Effector memory CD4-positive, alpha-beta T cell (primary cell): ENCODE results near the gene ARHGEF3.
A peak's percentile ranks its signal among the peaks of the same experiment; 100 is the strongest.

Source experiments
- DNase-seq, 3 donors: peaks; one replicate each; pipeline ENCODE4 v3.0.0-alpha.2; 2020
- H3K27ac ChIP-seq: 2 replicates; pipeline ENCODE4 v1.7.0; 2013; ENCODE audit warnings: mild to moderate bottlenecking, low read length, moderate library complexity; ENCODE audit not compliant: insufficient read depth, poor library complexity, severe bottlenecking
- H3K27me3 ChIP-seq: replicated peaks from 2 replicates; pipeline ENCODE4 v1.7.0; 2013; ENCODE audit warnings: mild to moderate bottlenecking, low read length; ENCODE audit not compliant: insufficient read depth, control insufficient read depth, poor library complexity, severe bottlenecking
- H3K36me3 ChIP-seq: 2 replicates; pipeline ENCODE4 v1.7.0; 2013; ENCODE audit warnings: mild to moderate bottlenecking, low read length, moderate library complexity; ENCODE audit not compliant: control insufficient read depth, insufficient read depth
- H3K4me1 ChIP-seq: 2 replicates; pipeline ENCODE4 v1.7.0; 2013; ENCODE audit warnings: low read length, mild to moderate bottlenecking; ENCODE audit not compliant: control insufficient read depth, insufficient read depth, poor library complexity, severe bottlenecking
- H3K4me3 ChIP-seq: 2 replicates; pipeline ENCODE4 v1.7.0; 2013; ENCODE audit warnings: low read length, low read depth, mild to moderate bottlenecking; ENCODE audit not compliant: insufficient read depth, poor library complexity, severe bottlenecking
- H3K9me3 ChIP-seq: 2 replicates; pipeline ENCODE4 v1.7.0; 2013; ENCODE audit warnings: mild to moderate bottlenecking, low read length, moderate library complexity; ENCODE audit not compliant: control insufficient read depth
- total RNA-seq, 3 donors: gene quantifications; one replicate each; lab custom pipeline; 2026; lab: John Stamatoyannopoulos, UW

ARHGEF3 gene
- 91.0 to 156 (median 126) reads per million in 3 donors for total RNA-seq

DNA sequence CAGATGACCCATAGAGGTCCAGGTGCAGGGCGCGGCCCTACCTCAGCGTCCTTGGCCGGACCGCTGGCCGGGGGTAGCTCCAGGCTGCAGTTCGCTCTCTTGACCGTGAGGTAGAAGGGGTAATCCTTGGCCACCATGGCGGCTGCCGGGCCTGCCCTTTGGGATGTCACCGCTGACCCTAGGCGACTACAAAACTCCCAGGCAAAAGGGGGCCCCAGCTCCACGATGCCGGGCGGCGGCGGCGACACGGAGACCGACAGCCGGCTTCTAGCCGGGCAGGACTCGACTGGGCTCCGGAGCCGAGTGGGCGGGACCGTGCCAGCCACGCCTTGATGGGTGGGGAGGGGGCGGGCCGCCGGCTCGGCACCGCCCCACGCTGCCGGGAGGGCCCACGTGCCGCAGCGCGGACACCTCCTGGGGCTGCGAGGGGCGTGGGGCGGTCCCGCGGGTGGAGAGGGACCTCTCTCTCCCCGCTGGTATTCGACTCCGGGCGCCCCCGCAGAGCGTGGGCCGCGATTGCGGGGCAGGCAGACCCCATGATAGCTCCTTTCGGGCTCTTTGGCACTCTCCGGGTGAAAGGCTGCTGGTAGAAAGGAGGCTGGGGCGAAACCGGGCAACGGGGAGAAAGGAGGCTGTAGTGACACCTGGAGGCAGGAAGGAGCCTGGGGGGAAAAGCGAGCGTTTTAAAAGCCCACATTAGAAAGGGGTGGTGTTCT, at the start of gene ARHGEF3:
ARHGEF3 (minus strand) TSS at position 288 of the 716 bp plus-strand sequence; CDS start at position 137, 151 bp downstream.
- Histone ChIP-seq H3K27me3 (no peaks in the 10 kb centered on the region), H3K4me1 (peaks cover 24% of the 10 kb centered on the region), H3K36me3 (no peaks in the 10 kb centered on the region), H3K27ac (peak within 1 kb of the TSS; percentile 76), H3K9me3 (no peaks in the 10 kb centered on the region), H3K4me3 (peak within 1 kb of the TSS; percentile 69)
- peak; percentile 80 to 87 (median 83) for DNase-seq

DNA sequence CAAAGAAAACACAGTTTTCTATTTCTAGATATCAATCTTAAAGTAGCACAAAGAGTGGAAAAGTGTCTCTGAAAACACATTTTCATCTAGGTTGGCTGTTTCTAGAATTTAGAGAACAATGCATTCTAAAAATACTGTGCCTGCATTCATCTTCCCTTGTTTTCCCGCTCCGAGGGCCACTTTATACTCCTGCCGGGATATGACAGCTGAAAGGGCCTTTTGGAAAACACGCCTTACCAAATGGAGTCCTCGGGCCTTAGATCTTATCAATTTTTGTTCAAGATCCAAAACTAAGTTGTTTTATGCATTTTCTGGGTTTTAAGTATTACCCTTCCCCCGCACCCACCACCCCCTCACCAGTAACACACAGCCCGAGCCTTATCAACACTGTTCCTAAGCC, 47.9 kb upstream of the ARHGEF3 start:
- Histone ChIP-seq H3K9me3 (no peaks in the 10 kb centered on the region), H3K4me3 (no peak overlapping the region), H3K27me3 (no peaks in the 10 kb centered on the region), H3K27ac (no peak overlapping the region), H3K4me1 (no peaks in the 10 kb centered on the region), H3K36me3 (peaks cover 2% of the 10 kb centered on the region)
- DNase-seq: no peak

GRCh38 chr3:56845505-56845904, 43.8 kb upstream of the ARHGEF3 start:
- H3K4me1 ChIP-seq: no peaks in the 10 kb centered on the region
- no peak for DNase-seq
- no peak overlapping the region for H3K27ac ChIP-seq
- no peaks in the 10 kb centered on the region for H3K27me3 ChIP-seq
- no peaks in the 10 kb centered on the region for H3K9me3 ChIP-seq
- H3K4me3 ChIP-seq: no peak overlapping the region
- no peaks in the 10 kb centered on the region for H3K36me3 ChIP-seq

DNA sequence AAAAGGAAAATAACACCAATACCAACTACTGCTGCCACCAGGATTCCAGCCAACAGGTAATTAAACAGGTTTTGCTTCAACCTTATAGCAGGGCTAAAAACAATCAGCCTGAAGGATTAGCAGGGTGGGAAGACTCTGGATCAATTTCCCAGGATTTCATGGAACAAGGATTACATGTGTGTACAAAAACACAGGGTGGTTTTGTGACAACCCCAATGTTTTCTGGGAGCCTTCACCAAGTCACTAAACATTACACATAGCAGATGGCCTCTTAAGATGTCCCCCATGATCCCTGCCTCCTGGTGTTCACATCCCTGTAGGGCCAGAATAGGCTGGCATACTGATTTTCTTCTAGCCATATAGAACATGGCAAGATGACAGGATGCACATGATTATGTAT, 42.8 kb upstream of the ARHGEF3 start:
- Histone ChIP-seq H3K27me3 (no peaks in the 10 kb centered on the region), H3K27ac (no peak overlapping the region), H3K9me3 (no peaks in the 10 kb centered on the region), H3K4me3 (no peak overlapping the region), H3K36me3 (no peaks in the 10 kb centered on the region), H3K4me1 (no peaks in the 10 kb centered on the region)
- no peak for DNase-seq

- DNase-seq: no peak
- H3K27me3 ChIP-seq: no peaks in the 10 kb centered on the region
- no peak overlapping the region for H3K27ac ChIP-seq
These were observed 38.3 kb upstream of the ARHGEF3 start for GRCh38 chr3:56839784-56840715.

DNA sequence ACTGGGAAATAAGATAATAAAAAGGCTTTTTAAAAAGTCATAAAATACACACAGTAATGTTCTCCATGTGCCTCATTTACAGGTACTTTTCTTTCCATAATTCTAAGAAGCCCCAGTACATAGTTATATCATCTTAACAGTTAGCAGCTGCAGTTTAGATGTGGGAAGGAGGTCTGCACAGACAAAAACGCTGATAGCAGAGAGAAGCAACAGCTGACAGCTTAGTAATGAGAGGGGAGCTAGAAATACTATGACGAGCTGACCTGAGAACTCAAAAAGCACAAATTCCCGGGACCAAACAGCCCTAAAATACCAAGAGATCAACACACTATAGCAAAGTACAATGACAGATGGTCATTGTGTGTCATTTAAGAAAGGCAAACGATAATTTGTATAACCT, 36.7 kb upstream of the ARHGEF3 start:
- H3K4me1 ChIP-seq: no peaks in the 10 kb centered on the region
- H3K27me3 ChIP-seq: no peaks in the 10 kb centered on the region
- H3K27ac ChIP-seq: no peak overlapping the region
- no peaks in the 10 kb centered on the region for H3K9me3 ChIP-seq
- no peak for DNase-seq
- H3K4me3 ChIP-seq: no peak overlapping the region
- peaks cover 7% of the 10 kb centered on the region for H3K36me3 ChIP-seq

More at GRCh38 chr3:56839784-56840715, 38.3 kb upstream of the ARHGEF3 start:
- H3K4me1 ChIP-seq: no peaks in the 10 kb centered on the region
- H3K36me3 ChIP-seq: peaks cover 7% of the 10 kb centered on the region
- H3K4me3 ChIP-seq: no peak overlapping the region
- H3K9me3 ChIP-seq: no peaks in the 10 kb centered on the region

GRCh38 chr3:56837196-56837955, 35.6 kb upstream of the ARHGEF3 start:
- no peaks in the 10 kb centered on the region for H3K4me1 ChIP-seq
- no peak overlapping the region for H3K27ac ChIP-seq
- no peaks in the 10 kb centered on the region for H3K9me3 ChIP-seq

GRCh38 chr3:56836276-56837163, 34.8 kb upstream of the ARHGEF3 start:
- no peak for DNase-seq
- no peaks in the 10 kb centered on the region for H3K4me1 ChIP-seq
- H3K36me3 ChIP-seq: peaks cover 7% of the 10 kb centered on the region
- H3K27me3 ChIP-seq: no peaks in the 10 kb centered on the region
- H3K9me3 ChIP-seq: no peaks in the 10 kb centered on the region
- H3K4me3 ChIP-seq: no peak overlapping the region
- no peak overlapping the region for H3K27ac ChIP-seq

More at GRCh38 chr3:56837196-56837955, 35.6 kb upstream of the ARHGEF3 start:
- no peak for DNase-seq
- Histone ChIP-seq H3K27me3 (no peaks in the 10 kb centered on the region), H3K4me3 (no peak overlapping the region), H3K36me3 (peaks cover 7% of the 10 kb centered on the region)

GRCh38 chr3:56835650-56836227, 34.0 kb upstream of the ARHGEF3 start:
- H3K27me3 ChIP-seq: no peaks in the 10 kb centered on the region
- no peak for DNase-seq
- H3K4me3 ChIP-seq: no peak overlapping the region
- no peaks in the 10 kb centered on the region for H3K4me1 ChIP-seq
- no peaks in the 10 kb centered on the region for H3K9me3 ChIP-seq
- H3K27ac ChIP-seq: no peak overlapping the region
- H3K36me3 ChIP-seq: peaks cover 7% of the 10 kb centered on the region
